Measurements from ENCODE around the gene AMBRA1.

Gene AMBRA1

DNA sequence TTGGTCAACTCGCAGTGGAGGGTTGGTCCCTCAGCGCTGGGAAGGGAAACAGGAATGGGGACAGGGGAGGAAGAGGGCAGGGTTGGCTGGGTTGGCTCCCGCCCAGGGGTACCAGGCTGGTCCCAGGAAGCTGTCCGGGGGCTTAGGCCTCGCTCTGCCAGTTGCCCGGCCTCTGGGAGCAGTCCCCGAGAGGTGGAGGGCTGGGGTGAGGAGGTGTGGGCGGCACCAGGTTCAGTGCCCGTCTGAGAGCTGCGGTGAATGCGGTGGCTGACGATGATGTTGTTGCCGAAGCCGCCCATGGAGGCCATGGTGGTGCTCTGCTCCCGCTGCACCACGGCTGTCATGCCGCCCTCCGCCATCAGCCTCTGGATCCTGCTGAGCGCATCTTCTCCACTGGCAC is 196.3 kb downstream of the AMBRA1 start:
- DNase-seq (ENCODE audit: low read depth) = no peak

- no peak for DNase-seq (ENCODE audit: low read depth)
Measured at GRCh38 chr11:46393759-46394158, 200.1 kb downstream of the AMBRA1 start.

DNA sequence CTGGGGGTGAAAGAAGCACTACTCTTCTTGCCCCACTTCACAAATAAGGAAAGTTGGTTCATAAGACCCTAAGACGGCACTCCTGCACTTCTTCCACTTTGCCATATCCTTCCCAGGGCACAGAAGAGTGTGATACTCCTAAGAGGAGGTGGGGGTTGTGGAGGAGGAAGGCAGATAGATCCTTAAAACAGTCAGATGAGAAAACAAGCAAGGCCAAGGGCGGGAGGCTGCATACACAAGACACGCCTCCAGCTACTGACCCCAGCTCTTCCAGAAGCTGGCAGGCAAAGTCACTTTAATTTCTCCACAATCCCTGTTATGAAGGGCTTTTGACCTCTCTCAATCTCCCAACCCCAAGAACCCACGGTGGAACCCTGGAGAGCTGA is 200.6 kb downstream of the AMBRA1 start:
- no peak for DNase-seq (ENCODE audit: low read depth)

GRCh38 chr11:46392421-46393230 is 201.2 kb downstream of the AMBRA1 start:
- DNase-seq (ENCODE audit: low read depth) = no peak

GRCh38 chr11:46391578-46392420 is 202.0 kb downstream of the AMBRA1 start, which contains the start of gene CHRM4:
TSS of gene CHRM4 (minus strand) at chr11:46391776. CDS start at chr11:46386557, 5,219 bp downstream.
- no peak for DNase-seq (ENCODE audit: low read depth)

DNA sequence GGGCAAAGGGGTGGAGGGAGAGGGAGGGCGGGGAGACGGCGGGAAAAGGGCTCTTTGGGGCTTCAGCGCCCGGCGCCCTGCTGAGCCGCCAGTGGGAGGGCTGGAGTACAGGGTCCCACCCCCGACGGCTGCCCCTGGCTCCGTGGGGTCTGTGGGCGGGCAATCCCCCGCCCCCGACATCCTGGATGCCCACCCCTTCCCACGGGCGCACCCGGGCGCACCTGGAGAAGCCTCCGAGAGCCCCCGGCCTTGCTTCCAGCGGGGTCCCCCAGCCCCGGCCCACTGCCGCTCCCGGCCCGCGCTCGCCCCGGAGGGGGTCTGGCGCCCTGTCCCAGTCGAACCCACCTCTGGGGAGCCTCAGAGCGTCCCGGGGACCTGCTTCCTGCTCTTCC is 202.6 kb downstream of the AMBRA1 start:
- DNase-seq (ENCODE audit: low read depth) = no peak

DNA sequence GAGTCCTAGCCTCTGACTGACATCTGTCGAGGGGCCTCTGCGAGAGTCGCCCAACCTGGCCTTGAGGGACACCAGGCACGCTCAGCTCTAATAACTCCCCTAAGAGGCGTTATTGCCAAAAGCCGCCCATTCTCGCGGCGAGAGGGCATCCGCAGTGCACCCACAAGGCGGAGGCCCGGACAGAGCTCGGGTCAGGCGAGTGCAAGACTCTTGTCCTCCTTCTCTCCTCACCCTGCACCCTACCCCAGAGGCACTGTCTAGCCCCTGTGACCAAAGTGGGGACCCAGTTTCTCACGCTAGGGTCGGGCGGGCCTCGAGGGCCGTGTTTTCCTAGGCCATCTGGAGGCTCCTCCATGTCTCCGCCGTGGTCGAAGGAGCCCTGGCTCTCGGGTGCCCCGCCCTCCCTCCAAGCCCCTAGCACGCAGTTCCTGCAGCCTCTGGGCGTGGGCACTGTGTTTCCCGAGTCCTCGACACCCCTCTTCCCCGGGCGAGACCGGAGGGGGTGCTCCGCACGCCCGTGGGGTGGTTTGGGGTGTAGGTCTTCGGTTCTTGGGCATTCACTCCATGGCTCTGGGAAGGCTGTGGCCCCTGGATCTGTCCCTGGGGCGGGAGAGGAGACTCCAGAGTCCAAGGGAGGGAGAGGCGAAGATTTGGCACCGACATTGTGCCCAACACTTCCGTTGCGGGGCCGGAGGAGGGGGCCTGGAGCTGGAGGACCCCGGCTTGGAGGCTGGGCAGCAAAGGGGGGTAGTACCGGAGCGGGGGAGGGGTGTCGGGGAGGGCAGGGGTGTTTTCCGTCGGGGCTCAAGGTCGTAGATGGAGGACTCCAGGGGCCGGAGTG is 203.3 kb downstream of the AMBRA1 start:
- no peak for DNase-seq (ENCODE audit: low read depth)

- no peak for DNase-seq (ENCODE audit: low read depth)
Measured at GRCh38 chr11:46389450-46390330, 204.1 kb downstream of the AMBRA1 start.

DNA sequence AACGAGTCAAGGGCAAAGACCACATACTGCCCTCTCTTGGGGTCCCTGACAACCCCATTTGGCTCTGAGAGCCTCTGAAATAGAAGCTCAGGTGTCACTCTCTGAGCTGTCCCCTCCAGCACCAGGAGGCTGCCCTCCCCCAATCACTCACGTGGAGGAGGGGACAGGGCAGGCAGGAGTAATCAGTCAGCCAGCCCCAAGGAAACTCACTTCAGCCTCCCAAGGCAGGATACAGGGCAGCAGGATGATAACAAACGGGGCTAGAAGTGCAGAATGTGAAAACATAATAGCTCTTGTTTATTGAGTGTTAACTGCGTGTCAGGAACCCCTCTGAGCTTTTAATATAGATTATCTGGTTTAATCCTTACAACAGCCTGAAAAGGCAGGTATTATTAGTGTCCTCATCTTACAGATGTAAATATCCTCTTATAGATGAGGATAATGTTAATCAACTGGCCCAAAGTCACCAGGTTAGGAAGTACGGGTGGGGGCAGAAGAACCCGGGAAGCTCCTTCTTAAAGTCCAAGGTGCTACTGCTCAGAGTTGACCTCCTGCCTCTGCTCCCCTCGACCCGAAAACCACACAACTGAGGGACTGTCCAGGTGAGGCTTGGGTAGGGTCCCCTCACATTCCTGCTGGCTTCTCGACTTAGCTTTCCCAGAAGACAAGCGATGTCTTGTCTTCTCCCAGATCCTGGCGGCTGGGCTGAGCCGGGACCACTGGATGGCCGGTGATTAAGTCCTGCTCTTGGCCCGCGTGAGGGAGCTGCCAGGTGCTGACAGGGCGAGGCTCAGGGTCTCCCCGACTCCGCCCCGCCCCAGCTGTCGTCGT is 205.0 kb downstream of the AMBRA1 start:
- no peak for DNase-seq (ENCODE audit: low read depth)

DNA sequence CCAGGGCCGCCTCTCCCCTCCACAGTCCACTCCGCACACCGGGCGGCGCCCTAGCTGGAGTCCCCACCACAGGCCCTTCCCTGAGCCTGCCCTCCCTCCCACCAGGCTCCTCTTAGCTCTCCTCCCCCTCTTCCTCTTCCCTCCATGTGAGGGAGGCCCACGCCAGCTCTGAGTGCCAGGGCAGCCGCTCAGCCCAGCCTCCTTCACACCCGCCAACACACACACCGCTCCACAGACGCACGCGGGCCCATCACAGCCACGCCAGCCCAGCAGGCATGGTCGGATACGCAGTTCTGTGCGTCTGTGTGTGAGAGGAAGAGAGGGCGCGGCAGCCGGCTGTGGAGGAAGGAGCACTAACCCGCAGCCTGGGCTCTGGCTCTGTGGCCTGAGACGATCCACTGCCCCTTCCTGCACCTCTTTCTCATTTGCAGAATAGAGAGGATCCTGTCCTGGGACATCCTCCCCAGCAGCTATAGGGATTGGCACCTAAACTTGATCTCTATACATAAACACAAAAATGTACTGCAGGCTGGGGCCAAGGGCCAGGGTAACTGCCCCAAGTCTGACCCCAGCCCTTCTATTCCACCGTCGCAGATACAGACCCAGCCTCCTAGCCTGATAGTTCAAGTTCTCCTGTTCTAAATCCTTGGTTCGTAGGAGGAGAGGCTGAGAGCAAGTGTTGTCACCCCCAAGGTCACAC is 205.8 kb downstream of the AMBRA1 start:
- DNase-seq (ENCODE audit: low read depth) = no peak

DNA sequence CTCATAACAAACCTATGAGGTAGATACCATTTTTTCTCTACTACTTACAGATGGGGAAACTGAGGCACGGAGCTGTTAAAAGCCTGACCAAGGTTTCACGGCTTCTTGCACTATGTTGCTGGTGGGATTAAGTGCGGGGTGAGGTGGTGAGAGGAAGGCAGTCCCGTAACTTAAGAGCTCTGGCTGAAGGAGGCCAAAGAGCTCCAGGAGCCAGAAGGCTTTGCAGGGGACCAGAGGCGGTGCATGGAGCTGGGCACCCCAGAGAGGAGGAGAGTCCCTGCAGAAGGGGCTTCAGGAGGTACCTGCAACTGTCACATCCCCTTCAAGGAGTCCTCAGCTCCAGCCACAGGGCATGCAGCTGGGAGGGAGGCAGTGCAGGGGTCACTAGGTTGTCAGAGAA is 206.4 kb downstream of the AMBRA1 start:
- no peak for DNase-seq (ENCODE audit: low read depth)

DNA sequence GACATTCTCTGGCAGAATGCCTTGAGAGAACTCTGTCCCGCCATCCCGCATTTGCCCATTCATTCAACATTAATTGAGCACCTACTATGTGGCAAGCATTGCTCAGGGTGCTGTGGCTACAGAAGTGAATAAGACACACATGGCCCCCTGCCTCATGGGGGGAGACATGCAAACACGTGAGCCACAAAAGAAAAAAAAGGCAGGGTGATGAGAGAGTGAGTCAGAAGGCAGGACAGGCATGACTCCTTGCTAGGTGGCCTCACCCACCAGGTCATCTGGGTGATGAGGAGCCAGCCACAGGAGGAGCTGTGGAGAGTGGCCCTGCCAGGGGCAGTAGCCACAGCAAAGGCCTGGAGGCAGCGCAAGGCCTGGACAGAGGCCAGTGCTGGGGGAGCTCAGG is 207.1 kb downstream of the AMBRA1 start:
- DNase-seq (ENCODE audit: low read depth) = no peak

DNA sequence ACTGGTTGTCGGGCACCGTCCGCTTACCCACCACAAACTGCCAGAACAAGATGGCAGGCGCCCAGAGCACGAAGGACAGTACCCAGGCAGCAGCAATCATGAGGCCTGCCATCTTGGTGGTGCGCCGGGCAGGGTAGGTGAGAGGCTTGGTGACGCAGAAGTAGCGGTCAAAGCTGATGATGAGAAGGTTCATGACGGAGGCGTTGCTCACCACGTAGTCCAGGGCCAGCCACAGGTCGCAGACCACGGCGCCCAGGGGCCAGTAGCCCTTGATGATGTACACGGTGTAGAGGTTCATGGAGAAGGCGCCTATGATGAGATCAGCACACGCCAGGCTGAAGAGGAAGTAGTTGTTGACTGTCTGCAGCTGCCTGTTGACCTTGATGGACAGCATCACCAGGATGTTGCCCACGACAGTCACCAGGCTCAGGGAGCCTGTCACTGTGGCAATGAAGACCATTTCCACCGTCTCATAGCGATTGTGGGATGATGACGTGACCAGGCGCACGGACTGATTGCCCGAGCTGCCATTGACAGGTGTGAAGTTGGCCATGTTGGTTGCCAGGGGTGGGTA is 207.7 kb downstream of the AMBRA1 start:
- no peak for DNase-seq (ENCODE audit: low read depth)

GRCh38 chr11:46385169-46386004 is 208.4 kb downstream of the AMBRA1 start:
- no peak for DNase-seq (ENCODE audit: low read depth)

- DNase-seq (ENCODE audit: low read depth) = no peak
Measured at GRCh38 chr11:46383974-46384701, 209.7 kb downstream of the AMBRA1 start.

DNA sequence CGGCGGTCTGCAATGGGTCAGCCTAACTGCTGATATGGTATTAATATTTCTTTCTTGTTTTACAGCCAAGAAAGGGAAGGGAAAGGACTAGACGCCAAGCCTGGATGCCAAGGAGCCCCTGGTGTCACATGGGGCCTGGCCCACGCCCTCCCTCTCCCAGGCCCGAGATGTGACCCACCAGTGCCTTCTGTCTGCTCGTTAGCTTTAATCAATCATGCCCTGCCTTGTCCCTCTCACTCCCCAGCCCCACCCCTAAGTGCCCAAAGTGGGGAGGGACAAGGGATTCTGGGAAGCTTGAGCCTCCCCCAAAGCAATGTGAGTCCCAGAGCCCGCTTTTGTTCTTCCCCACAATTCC is 210.4 kb downstream of the AMBRA1 start:
- DNase-seq (ENCODE audit: low read depth) = no peak

- no peak for DNase-seq (ENCODE audit: low read depth)
Measured at GRCh38 chr11:46382646-46383403, 211.0 kb downstream of the AMBRA1 start.

All from GM04503 (cell line).